MM.1S (cell line): ENCODE data around the gene CBFA2T3.

Experiments
- CTCF ChIP-seq: fragments of 300-600 bp; sonication (generic); IDR thresholded peaks from 2 replicates; pipeline ENCODE4 v1.5.1; 2016; ENCODE audit warnings: antibody characterized with exemption, low read length, mixed read lengths
- EZH2 ChIP-seq: fragments of 300-600 bp; sonication (generic); optimal IDR thresholded peaks from 2 replicates; pipeline ENCODE3; 2017; ENCODE audit warnings: low read depth, mild to moderate bottlenecking, antibody characterized with exemption, low read length, mixed read lengths

GRCh38 chr16:88837806-88838205 is 139.2 kb downstream of the CBFA2T3 start:
- TF ChIP-seq CTCF (no peak), EZH2 (no peak)
